ENCODE measurements around the gene TMEM132C. TPM values are rescaled to one million over a fixed set of nuclear protein-coding genes. Genes with fewer than 3 reads are reported as not detected.

The TMEM132C gene
- total RNA-seq, 8 experiments from 2014 or later = 0.21 to 21.1 (median 2.3) TPM; not detected in 1

DNA sequence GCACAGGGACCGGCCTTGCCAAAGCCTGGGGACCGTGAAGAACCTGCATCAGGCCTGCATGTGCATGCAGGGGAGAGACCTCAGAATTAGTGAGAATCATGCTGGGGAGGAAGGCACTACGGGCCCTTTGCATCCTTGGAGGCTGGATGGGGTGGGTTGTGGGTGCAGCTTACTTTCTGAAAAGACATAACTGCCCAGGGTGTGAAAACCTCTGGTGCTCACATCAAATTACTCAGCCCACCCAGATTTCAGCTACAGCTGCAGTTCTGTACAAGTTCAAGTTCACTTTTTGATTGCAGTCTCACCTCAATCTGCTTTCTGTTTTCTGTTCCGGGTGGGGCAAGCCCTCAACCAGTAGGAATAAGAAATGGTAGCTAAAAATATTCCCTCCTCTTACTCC is 426.1 kb downstream of the TMEM132C start:
- Histone ChIP-seq H3K4me1 (replicated peaks in 1 of 2) (no peaks in the 10 kb centered on the region), H3K27ac (no peak overlapping the region), H3K4me3 (no peak overlapping the region)
- 0 to 89% (median 10%) methylated on average over 1 to 3 of the region's 4 CpGs; no CpG with 5 or more reads in 1 of the 10 experiments for WGBS, 10 experiments
- no peak for ATAC-seq (replicated peaks in 6 of 8)
- in situ Hi-C loops (cut with MboI; ENCODE audit: low pct_unique_long_range_greater_than_20kb in 2 of 9, low sequenced_read_pairs in 9 of 9, unreplicated experiment in 9 of 9) = no loop called here

DNA sequence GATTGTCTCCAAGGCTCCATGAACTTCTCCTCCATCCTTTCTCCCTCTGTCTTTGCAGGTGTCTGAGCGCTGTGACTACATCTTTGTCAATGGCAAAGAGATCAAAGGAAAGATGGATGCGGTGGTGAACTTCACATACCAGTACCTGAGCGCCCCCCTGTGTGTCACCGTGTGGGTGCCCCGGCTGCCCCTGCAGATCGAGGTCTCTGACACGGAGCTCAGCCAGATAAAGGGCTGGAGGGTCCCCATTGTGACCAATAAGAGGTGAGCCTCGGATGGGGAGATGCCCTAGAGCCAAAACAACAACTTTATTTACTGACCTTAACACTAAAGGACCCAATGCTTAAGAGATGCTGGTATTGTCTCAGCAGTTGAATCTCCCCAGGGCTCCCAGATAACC is 426.8 kb downstream of the TMEM132C start:
- in situ Hi-C loops (cut with MboI; ENCODE audit: low pct_unique_long_range_greater_than_20kb in 2 of 9, low sequenced_read_pairs in 9 of 9, unreplicated experiment in 9 of 9) = no loop called here

DNA sequence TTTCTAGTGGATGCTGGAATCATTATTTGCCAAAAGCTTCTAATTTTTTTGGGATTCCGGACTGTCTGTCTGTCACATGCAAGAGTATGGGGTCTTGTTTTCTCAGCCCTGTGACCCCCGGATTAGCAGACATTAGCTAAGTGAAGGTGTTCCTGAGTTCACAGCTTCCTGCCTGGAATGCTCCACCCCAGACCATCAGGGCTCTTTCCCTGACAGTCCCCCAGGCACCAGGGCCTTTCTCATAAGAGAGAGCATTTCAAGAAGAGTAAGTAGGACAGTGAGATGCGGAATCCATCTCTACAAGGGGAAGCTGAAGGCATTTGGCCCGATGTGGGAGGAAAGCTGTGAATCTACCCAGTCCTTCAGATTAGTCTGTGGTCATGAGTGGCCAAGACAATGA is 427.5 kb downstream of the TMEM132C start:
- Histone ChIP-seq H3K27ac (no peak overlapping the region), H3K4me1 (replicated peaks in 1 of 2) (no peaks in the 10 kb centered on the region), H3K4me3 (no peak overlapping the region)
- no peak for ATAC-seq (replicated peaks in 6 of 8)
- in situ Hi-C loops (cut with MboI; ENCODE audit: low pct_unique_long_range_greater_than_20kb in 2 of 9, low sequenced_read_pairs in 9 of 9, unreplicated experiment in 9 of 9) = no loop called here
- 0 to 67% (median 37%) methylated on average over 1 to 4 of the region's 4 CpGs; no CpG with 5 or more reads in 3 of the 10 experiments for WGBS, 10 experiments

More for the DNA sequence above, 426.8 kb downstream of the TMEM132C start:
- H3K4me3 ChIP-seq = no peak overlapping the region
- no peak for ATAC-seq (replicated peaks in 6 of 8)
- 25 to 63% (median 40%) methylated on average over 1 to 4 of the region's 8 CpGs; no CpG with 5 or more reads in 5 of the 10 experiments for WGBS, 10 experiments
- no peak overlapping the region for H3K27ac ChIP-seq
- no peaks in the 10 kb centered on the region for H3K4me1 ChIP-seq (replicated peaks in 1 of 2)

GRCh38 chr12:128695697-128696096 is 428.7 kb downstream of the TMEM132C start:
- in situ Hi-C loops (cut with MboI; ENCODE audit: low pct_unique_long_range_greater_than_20kb in 2 of 9, low sequenced_read_pairs in 9 of 9, unreplicated experiment in 9 of 9) = no loop called here
- 0 to 94% (median 43%) methylated on average over 1 to 11 of the region's 22 CpGs; no CpG with 5 or more reads in 2 of the 10 experiments for WGBS, 10 experiments
- H3K4me3 ChIP-seq = no peak overlapping the region
- no peak for ATAC-seq (replicated peaks in 6 of 8)
- no peak overlapping the region for H3K27ac ChIP-seq
- no peaks in the 10 kb centered on the region for H3K4me1 ChIP-seq (replicated peaks in 1 of 2)

GRCh38 chr12:128698301-128698972 is 431.5 kb downstream of the TMEM132C start:
- no peak for ATAC-seq (replicated peaks in 6 of 8)
- WGBS, 10 experiments = 10 to 97% (median 45%) methylated on average over 2 to 9 of the region's 12 CpGs; no CpG with 5 or more reads in 1 of the 10 experiments
- H3K4me1 ChIP-seq (replicated peaks in 1 of 2) = no peaks in the 10 kb centered on the region
- in situ Hi-C loops (cut with MboI; ENCODE audit: low pct_unique_long_range_greater_than_20kb in 2 of 9, low sequenced_read_pairs in 9 of 9, unreplicated experiment in 9 of 9) = no loop called here
- no peak overlapping the region for H3K27ac ChIP-seq
- H3K4me3 ChIP-seq = no peak overlapping the region

DNA sequence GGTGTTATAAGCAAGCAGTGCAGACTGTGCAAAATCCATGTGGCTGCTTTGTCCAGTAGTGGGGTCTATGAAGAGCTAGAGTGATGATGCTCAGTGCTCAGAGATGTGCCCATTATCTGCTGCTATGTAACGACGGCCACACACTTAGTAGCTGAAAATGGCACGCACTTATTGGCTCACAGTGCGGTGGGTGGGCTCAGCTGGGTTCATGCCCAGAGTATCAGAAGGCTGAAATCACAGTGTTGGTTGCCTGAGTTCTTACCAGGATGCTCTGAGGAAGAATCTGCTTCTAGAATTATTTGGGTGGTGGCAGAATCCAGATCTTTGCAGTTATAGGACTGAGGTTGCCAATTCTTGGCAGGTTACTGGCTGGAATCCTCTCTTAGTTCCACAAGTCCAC is 432.1 kb downstream of the TMEM132C start:
- in situ Hi-C loops (cut with MboI; ENCODE audit: low pct_unique_long_range_greater_than_20kb in 2 of 9, low sequenced_read_pairs in 9 of 9, unreplicated experiment in 9 of 9) = no loop called here
- ATAC-seq (replicated peaks in 6 of 8) = no peak
- WGBS, 10 experiments = 0 to 23% methylated on average over 1 to 4 of the region's 4 CpGs; no CpG with 5 or more reads in 8 of the 10 experiments
- no peak overlapping the region for H3K4me3 ChIP-seq
- H3K27ac ChIP-seq = no peak overlapping the region
- no peaks in the 10 kb centered on the region for H3K4me1 ChIP-seq (replicated peaks in 1 of 2)

DNA sequence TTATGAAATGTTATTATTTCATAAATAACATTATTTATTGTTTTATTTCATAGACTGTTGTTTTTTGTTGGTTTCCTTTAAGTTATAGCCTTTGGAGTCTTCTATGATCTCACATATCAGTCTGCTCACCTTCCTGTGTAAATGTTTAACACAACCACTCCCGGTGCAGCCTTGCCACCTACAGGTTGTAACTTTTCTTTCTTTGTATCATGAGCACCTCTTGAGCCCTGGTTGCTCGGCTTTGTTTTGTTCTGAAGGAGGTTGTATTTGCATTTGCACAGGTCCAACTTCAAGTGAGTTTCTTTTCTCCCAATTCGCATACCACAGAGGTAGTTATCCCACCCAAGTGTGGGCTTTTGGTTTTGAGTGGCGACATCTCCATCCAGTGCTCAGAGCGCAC is 435.4 kb downstream of the TMEM132C start:
- Histone ChIP-seq H3K4me1 (replicated peaks in 1 of 2) (no peaks in the 10 kb centered on the region), H3K4me3 (no peak overlapping the region)

DNA sequence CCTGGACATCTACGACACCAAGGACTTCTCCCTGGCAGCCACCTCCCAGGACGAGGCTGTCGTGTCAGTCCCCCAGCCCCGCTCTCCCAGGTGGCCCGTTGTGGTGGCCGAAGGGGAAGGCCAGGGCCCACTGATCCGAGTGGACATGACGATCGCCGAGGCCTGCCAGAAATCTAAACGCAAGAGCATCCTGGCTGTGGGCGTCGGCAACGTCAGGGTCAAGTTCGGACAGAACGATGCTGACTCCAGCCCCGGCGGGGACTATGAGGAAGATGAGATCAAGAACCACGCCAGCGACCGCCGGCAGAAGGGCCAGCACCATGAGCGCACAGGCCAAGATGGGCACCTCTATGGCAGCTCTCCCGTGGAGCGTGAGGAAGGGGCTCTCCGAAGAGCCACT is 438.2 kb downstream of the TMEM132C start:
- Histone ChIP-seq H3K4me1 (replicated peaks in 1 of 2) (no peaks in the 10 kb centered on the region), H3K4me3 (no peak overlapping the region), H3K27ac (no peak overlapping the region)
- no peak for ATAC-seq (replicated peaks in 6 of 8)
- in situ Hi-C loops (cut with MboI; ENCODE audit: low pct_unique_long_range_greater_than_20kb in 2 of 9, low sequenced_read_pairs in 9 of 9, unreplicated experiment in 9 of 9) = no loop called here
- 47 to 94% (median 83%) methylated on average over 8 to 12 of the region's 26 CpGs; no CpG with 5 or more reads in 6 of the 10 experiments for WGBS, 10 experiments

More for the DNA sequence above, 435.4 kb downstream of the TMEM132C start:
- no peak for ATAC-seq (replicated peaks in 6 of 8)
- 20 to 72% (median 39%) methylated on average over 1 to 5 of the region's 5 CpGs for WGBS, 10 experiments
- in situ Hi-C loops (cut with MboI; ENCODE audit: low pct_unique_long_range_greater_than_20kb in 2 of 9, low sequenced_read_pairs in 9 of 9, unreplicated experiment in 9 of 9) = no loop called here
- no peak overlapping the region for H3K27ac ChIP-seq

DNA sequence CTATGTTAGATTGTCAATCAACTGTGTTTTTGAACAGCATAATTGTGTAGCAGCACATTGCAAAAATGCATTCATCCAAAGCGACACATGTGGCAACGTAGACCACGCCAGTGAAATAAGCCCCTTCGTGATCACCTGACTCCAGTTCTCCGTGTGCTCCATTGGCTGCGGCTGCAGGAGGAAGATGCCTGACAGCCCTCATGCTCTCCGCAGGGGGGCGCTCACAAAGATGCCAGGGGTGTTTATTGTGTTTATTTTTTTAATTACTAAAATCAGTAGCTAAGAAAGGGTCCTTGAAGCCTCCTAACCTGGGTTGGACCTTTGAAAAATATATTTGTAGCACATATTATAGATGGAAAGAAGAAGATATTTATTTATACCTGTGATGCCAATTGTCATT is 440.5 kb downstream of the TMEM132C start:
- 50 to 100% (median 70%) methylated on average over 1 to 8 of the region's 8 CpGs; no CpG with 5 or more reads in 2 of the 10 experiments for WGBS, 10 experiments
- ATAC-seq (replicated peaks in 6 of 8) = no peak
- Histone ChIP-seq H3K4me3 (no peak overlapping the region), H3K4me1 (replicated peaks in 1 of 2) (no peaks in the 10 kb centered on the region), H3K27ac (no peak overlapping the region)
- in situ Hi-C loops (cut with MboI; ENCODE audit: low pct_unique_long_range_greater_than_20kb in 2 of 9, low sequenced_read_pairs in 9 of 9, unreplicated experiment in 9 of 9) = no loop called here

- Histone ChIP-seq H3K27ac (no peak overlapping the region), H3K4me1 (replicated peaks in 1 of 2) (no peaks in the 10 kb centered on the region), H3K4me3 (no peak overlapping the region)
- in situ Hi-C loops (cut with MboI; ENCODE audit: low pct_unique_long_range_greater_than_20kb in 2 of 9, low sequenced_read_pairs in 9 of 9, unreplicated experiment in 9 of 9) = no loop called here
- WGBS, 10 experiments = 0 to 94% (median 30%) methylated on average over 1 to 6 of the region's 6 CpGs; no CpG with 5 or more reads in 2 of the 10 experiments
- ATAC-seq (replicated peaks in 6 of 8) = no peak
Measured at GRCh38 chr12:128708789-128709188, 441.8 kb downstream of the TMEM132C start.

- in situ Hi-C loops (cut with MboI; ENCODE audit: low pct_unique_long_range_greater_than_20kb in 2 of 9, low sequenced_read_pairs in 9 of 9, unreplicated experiment in 9 of 9) = no loop called here
Measured at GRCh38 chr12:128709660-128710059, 442.7 kb downstream of the TMEM132C start.

DNA sequence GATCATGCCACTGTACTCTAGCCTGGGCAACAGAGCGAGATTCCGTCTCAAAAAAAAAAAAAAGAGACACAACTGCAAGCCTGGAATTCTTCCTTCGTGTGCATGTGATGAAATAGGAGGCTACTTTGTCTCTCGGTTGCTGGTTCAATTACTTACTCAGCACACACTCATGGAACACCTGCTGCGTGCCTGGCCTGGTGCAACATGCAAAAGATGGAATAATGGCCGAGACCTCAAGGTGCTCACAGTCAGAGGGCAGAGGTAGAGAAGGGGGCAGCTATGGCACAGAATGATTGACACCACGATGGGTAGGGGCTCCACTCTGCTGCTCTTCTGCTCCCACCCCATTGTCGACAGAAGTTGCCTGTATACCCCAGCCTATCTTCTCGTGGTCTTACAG is 444.5 kb downstream of the TMEM132C start:
- in situ Hi-C loops (cut with MboI; ENCODE audit: low pct_unique_long_range_greater_than_20kb in 2 of 9, low sequenced_read_pairs in 9 of 9, unreplicated experiment in 9 of 9) = no loop called here

More at GRCh38 chr12:128709660-128710059, 442.7 kb downstream of the TMEM132C start:
- WGBS, 10 experiments = 4 to 100% (median 22%) methylated on average over 2 to 5 of the region's 5 CpGs; no CpG with 5 or more reads in 3 of the 10 experiments
- H3K4me3 ChIP-seq = no peak overlapping the region
- H3K27ac ChIP-seq = no peak overlapping the region
- no peaks in the 10 kb centered on the region for H3K4me1 ChIP-seq (replicated peaks in 1 of 2)
- peak in 1 of 8 experiments; percentile 52 for ATAC-seq (replicated peaks in 6 of 8)

DNA sequence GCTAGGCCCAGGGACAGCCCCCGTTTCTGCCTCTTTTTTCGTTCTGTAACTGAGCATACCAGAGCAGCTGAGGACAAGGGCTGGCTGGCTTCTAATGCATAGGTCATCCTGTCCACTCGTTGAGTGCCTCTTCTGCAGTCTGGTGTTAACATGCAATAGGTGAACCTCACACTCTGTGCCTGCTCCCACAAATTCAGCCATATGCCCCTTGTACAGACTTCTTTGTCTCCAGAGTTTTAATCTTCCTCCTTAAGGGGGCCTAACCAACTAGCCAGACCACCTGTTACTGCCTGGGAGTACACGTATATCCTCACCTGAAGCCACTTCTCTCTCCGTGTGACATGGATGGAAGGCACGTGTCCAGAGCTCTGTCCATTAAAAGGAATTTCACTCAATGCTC is 445.7 kb downstream of the TMEM132C start:
- 0 to 93% (median 29%) methylated on average over 2 to 6 of the region's 6 CpGs; no CpG with 5 or more reads in 4 of the 10 experiments for WGBS, 10 experiments
- H3K4me1 ChIP-seq (replicated peaks in 1 of 2) = no peaks in the 10 kb centered on the region
- ATAC-seq (replicated peaks in 6 of 8) = no peak
- no peak overlapping the region for H3K27ac ChIP-seq
- no peak overlapping the region for H3K4me3 ChIP-seq
- in situ Hi-C loops (cut with MboI; ENCODE audit: low pct_unique_long_range_greater_than_20kb in 2 of 9, low sequenced_read_pairs in 9 of 9, unreplicated experiment in 9 of 9) = no loop called here

More for the DNA sequence above, 444.5 kb downstream of the TMEM132C start:
- H3K4me3 ChIP-seq = no peak overlapping the region
- 0 to 55% (median 0%) methylated on average over 1 to 5 of the region's 9 CpGs; no CpG with 5 or more reads in 5 of the 10 experiments for WGBS, 10 experiments
- ATAC-seq (replicated peaks in 6 of 8) = no peak
- H3K4me1 ChIP-seq (replicated peaks in 1 of 2) = no peaks in the 10 kb centered on the region
- no peak overlapping the region for H3K27ac ChIP-seq

GRCh38 chr12:128715485-128715884 is 448.5 kb downstream of the TMEM132C start:
- in situ Hi-C loops (cut with MboI; ENCODE audit: low pct_unique_long_range_greater_than_20kb in 2 of 9, low sequenced_read_pairs in 9 of 9, unreplicated experiment in 9 of 9) = no loop called here

More at GRCh38 chr12:128715485-128715884, 448.5 kb downstream of the TMEM132C start:
- Histone ChIP-seq H3K4me1 (replicated peaks in 1 of 2) (no peaks in the 10 kb centered on the region), H3K4me3 (no peak overlapping the region), H3K27ac (no peak overlapping the region)
- no peak for ATAC-seq (replicated peaks in 6 of 8)
- 0 to 74% (median 48%) methylated on average over 1 to 4 of the region's 4 CpGs for WGBS, 10 experiments
